NB4 (cell line): Measurements from ENCODE around the gene SIX3.
A peak's percentile ranks its signal among the peaks of the same experiment; 100 is the strongest.

ENCODE experiments used
- CTCF ChIP-seq: IDR thresholded peaks from one replicate; pipeline ENCODE4 v1.5.1; 2012; ENCODE audit warnings: low read depth, low read length
- MYC ChIP-seq: IDR thresholded peaks from 2 replicates; pipeline ENCODE4 v1.6.1; 2011; ENCODE audit warnings: low read depth, low read length
- TF ChIP-seq, protein P1 (sequence below): IDR thresholded peaks from 2 replicates; pipeline ENCODE4 v1.6.1; 2011; ENCODE audit warnings: low read depth, low read length

- TF ChIP-seq CTCF (peak; percentile 17), MYC (no peak)
- TF ChIP-seq, protein P1, sequence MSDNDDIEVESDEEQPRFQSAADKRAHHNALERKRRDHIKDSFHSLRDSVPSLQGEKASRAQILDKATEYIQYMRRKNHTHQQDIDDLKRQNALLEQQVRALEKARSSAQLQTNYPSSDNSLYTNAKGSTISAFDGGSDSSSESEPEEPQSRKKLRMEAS = no peak
These were observed 23.3 kb downstream of the SIX3 start for GRCh38 chr2:44964752-44965236.
